Transverse colon (tissue), 4 donors: ENCODE results near the gene DYNLRB1. TPM values are rescaled to one million over a fixed set of nuclear protein-coding genes. Genes with fewer than 3 reads are reported as not detected.

Experiments
- DNase-seq: peaks from one replicate; pipeline ENCODE4 v3.0.0-alpha.2; 2019
- H3K27ac ChIP-seq, 4 donors: fragments of 200-600 bp; sonication (generic); 2 replicates each; pipeline ENCODE4 v1.5.1; 2016 to 2018; ENCODE audit warnings: inconsistent platforms in 4 of 4
- H3K27me3 ChIP-seq: fragments of 200-600 bp; sonication (generic); 2 replicates; pipeline ENCODE4 v1.5.1; 2017; ENCODE audit warnings: inconsistent platforms
- H3K36me3 ChIP-seq, 4 donors: fragments of 200-600 bp; sonication (generic); 2 replicates each; pipeline ENCODE4 v1.5.1; 2017 to 2019; ENCODE audit warnings: inconsistent platforms in 4 of 4
- H3K4me1 ChIP-seq, 4 donors: fragments of 200-600 bp; sonication (generic); 2 replicates each; pipeline ENCODE4 v1.5.1; 2017 to 2020; ENCODE audit warnings: inconsistent platforms in 4 of 4
- H3K4me3 ChIP-seq, 4 donors: fragments of 200-600 bp; sonication (generic); 1 replicate in 1 of 4; 2 replicates in 3 of 4; pipeline versions ENCODE4 v1.5.1 to v1.6.1; 2017 to 2019; ENCODE audit warnings: inconsistent platforms in 4 of 4
- H3K9me3 ChIP-seq, 2 donors: fragments of 200-600 bp; sonication (generic); 2 replicates each; pipeline ENCODE4 v1.5.1; 2017 to 2019; ENCODE audit warnings: inconsistent platforms in 2 of 2
- EP300 ChIP-seq: sonication (generic); formaldehyde crosslinking; IDR thresholded peaks from one replicate; pipeline ENCODE4 v1.6.1; 2017; ENCODE audit warnings: antibody characterized with exemption, low read depth
- POLR2A ChIP-seq: fragments of 450-650 bp; IDR thresholded peaks from one replicate; pipeline ENCODE4 v1.6.1; 2016; ENCODE audit warnings: antibody characterized with exemption, mild to moderate bottlenecking, moderate library complexity
- POLR2AphosphoS5 ChIP-seq, 3 donors: sonication (generic); formaldehyde crosslinking; IDR thresholded peaks; one replicate each; pipeline ENCODE4 v1.6.1; 2016; ENCODE audit warnings: antibody characterized with exemption in 3 of 3
- WGBS, 2 donors: methylation state at CpG; one replicate each; pipeline ENCODE4 v1.1.5; 2018; ENCODE audit warnings: low coverage in 1 of 2; 5-methylcytosine and 5-hydroxymethylcytosine counted together
- in situ Hi-C, 4 donors: fragments of 200-750 bp; cut with MboI; loops; one replicate each; pipeline versions ENCODE4 v1.15.0 to v1.15.1; 2017; ENCODE audit warnings: low sequenced_read_pairs in 3 of 4, low pct_ligation_motif_present in 1 of 4, low pct_unique_long_range_greater_than_20kb in 1 of 4
- intact Hi-C: fragments of 100-400 bp; cut with DNase I; formaldehyde crosslinking; loops from one replicate; pipeline ENCODE4 v1.15.1; 2023; ENCODE audit warnings: low total_unique reads
- total RNA-seq, 4 donors: library from RNA; depleted of rRNA; stranded (reverse); fragments of >200 nt; gene quantifications; one replicate each; pipeline ENCODE4 v1.1.0, GENCODE V29; 2016
- TF ChIP-seq, protein P1 (sequence below), 5 experiments: fragments of 200-600 bp in 3 of 5; fragments of 450-650 bp in 2 of 5; sonication (generic) in 3 of 5; IDR thresholded peaks; 1 replicate in 2 of 5; 2 replicates in 3 of 5; pipeline ENCODE4 v1.5.1; 2016 to 2017; ENCODE audit warnings: antibody characterized with exemption in 5 of 5, inconsistent platforms in 3 of 5, mild to moderate bottlenecking in 2 of 5, moderate library complexity in 1 of 5

The DYNLRB1 gene
- 100 to 1,000 TPM in 3 of 4 donors, 10 to 100 TPM in 1; 80.8 to 178 (median 120) TPM for total RNA-seq

GRCh38 chr20:34516247-34517113, at the start of gene DYNLRB1:
Gene DYNLRB1 (plus strand): TSS chr20:34516422. CDS start chr20:34516459, 37 bp downstream.
- in situ Hi-C loops = loop anchor here in 2 of 4 donors (25.0 kb wide), 1 partner anchor 204 kb away; the partner anchor contains the start of gene AHCY (in 2 of the 2)
- Histone ChIP-seq H3K36me3 (no peaks in the 10 kb centered on the region), H3K4me1 (peaks cover 6 to 45% (median 24%) of the 10 kb centered on the region in 4 donors), H3K4me3 (peak within 1 kb of the TSS; percentile 36 to 79 (median 65)), H3K27ac (peak within 1 kb of the TSS; percentile 92 to 95 (median 94)), H3K27me3 (no peaks in the 10 kb centered on the region), H3K9me3 (no peaks in the 10 kb centered on the region)
- TF ChIP-seq POLR2A = peak; percentile 90
- TF ChIP-seq POLR2AphosphoS5 (IDR thresholded peaks at IDR 0.05) = peak; percentile 92 to 97 (median 95)
- TF ChIP-seq, protein P1, sequence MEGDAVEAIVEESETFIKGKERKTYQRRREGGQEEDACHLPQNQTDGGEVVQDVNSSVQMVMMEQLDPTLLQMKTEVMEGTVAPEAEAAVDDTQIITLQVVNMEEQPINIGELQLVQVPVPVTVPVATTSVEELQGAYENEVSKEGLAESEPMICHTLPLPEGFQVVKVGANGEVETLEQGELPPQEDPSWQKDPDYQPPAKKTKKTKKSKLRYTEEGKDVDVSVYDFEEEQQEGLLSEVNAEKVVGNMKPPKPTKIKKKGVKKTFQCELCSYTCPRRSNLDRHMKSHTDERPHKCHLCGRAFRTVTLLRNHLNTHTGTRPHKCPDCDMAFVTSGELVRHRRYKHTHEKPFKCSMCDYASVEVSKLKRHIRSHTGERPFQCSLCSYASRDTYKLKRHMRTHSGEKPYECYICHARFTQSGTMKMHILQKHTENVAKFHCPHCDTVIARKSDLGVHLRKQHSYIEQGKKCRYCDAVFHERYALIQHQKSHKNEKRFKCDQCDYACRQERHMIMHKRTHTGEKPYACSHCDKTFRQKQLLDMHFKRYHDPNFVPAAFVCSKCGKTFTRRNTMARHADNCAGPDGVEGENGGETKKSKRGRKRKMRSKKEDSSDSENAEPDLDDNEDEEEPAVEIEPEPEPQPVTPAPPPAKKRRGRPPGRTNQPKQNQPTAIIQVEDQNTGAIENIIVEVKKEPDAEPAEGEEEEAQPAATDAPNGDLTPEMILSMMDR (IDR thresholded peaks at IDR 0.05) = no peak
- peak; percentile 98 for DNase-seq
- intact Hi-C loops = no loop called here
- 0% methylated on average over 7 to 35 of the region's 59 CpGs for WGBS, 2 donors

DNA sequence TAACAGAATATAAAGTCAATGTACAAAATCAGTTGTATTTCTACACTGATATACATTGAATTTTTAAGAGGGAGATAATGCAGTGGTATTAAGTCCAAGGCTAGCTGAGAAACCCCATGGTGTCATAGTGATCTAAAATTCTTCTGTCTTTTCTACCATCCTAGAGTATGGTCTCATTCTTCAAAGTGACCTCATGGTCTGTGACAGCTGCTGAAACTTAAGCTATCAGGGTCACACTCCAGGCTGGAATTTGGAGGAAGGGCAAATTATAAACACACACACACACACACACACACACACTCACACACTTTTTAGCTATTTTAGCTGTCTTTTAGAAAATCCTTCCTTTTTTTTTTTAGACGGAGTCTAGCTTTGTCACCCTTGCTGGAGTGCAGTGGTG, 47.3 kb upstream of the DYNLRB1 start:
- intact Hi-C loops (no loop called here), in situ Hi-C loops (no loop called here)
- DNase-seq = no peak
- Histone ChIP-seq H3K36me3 (peaks cover 0 to 58% (median 11%) of the 10 kb centered on the region in 4 donors), H3K9me3 (peaks cover 0 to 4% of the 10 kb centered on the region in 2 donors), H3K27ac (no peak overlapping the region), H3K4me1 (peaks cover 0 to 7% (median 3%) of the 10 kb centered on the region in 4 donors), H3K27me3 (no peaks in the 10 kb centered on the region), H3K4me3 (no peak overlapping the region)
- TF ChIP-seq EP300 (no peak), POLR2AphosphoS5 (IDR thresholded peaks at IDR 0.05) (no peak), POLR2A (no peak)
- TF ChIP-seq, protein P1 (IDR thresholded peaks at IDR 0.05) = no peak
- 71 to 78% methylated on average over 1 of the region's 1 CpG for WGBS, 2 donors

- H3K27me3 ChIP-seq = no peaks in the 10 kb centered on the region
- H3K9me3 ChIP-seq = no peaks in the 10 kb centered on the region
- in situ Hi-C loops (no loop called here), intact Hi-C loops (loop anchor here (10.0 kb wide), 1 partner anchor 848 kb away; no protein-coding TSS in a partner anchor)
- H3K27ac ChIP-seq = peak overlapping the region in 1 of 4 donors; percentile 32
- no peak for DNase-seq
- TF ChIP-seq POLR2AphosphoS5 (IDR thresholded peaks at IDR 0.05) = no peak
- TF ChIP-seq EP300 = no peak
- TF ChIP-seq, protein P1 (IDR thresholded peaks at IDR 0.05) = no peak
- TF ChIP-seq POLR2A = no peak
- peaks cover 0 to 34% (median 8%) of the 10 kb centered on the region in 4 donors for H3K36me3 ChIP-seq
- WGBS, 2 donors = 72 to 78% methylated on average over 6 of the region's 6 CpGs
- peaks cover 0 to 10% (median 3%) of the 10 kb centered on the region in 4 donors for H3K4me1 ChIP-seq
- H3K4me3 ChIP-seq = no peak overlapping the region
These were observed 43.8 kb upstream of the DYNLRB1 start for GRCh38 chr20:34472246-34472925.
